GM19452 (cell line): ENCODE measurements around the gene CDC123.
"Not testable (repeated sequence)": the region's sequence is repeated elsewhere in the genome, so short reads cannot be mapped to it uniquely, and the experiment has no call there.

Experiments
- ATAC-seq: cut with Tn5 transposase; IDR thresholded peaks from one replicate; pipeline ENCODE4 v1.9.1; 2021; ENCODE audit not compliant: unreplicated experiment

CDC123 gene

DNA sequence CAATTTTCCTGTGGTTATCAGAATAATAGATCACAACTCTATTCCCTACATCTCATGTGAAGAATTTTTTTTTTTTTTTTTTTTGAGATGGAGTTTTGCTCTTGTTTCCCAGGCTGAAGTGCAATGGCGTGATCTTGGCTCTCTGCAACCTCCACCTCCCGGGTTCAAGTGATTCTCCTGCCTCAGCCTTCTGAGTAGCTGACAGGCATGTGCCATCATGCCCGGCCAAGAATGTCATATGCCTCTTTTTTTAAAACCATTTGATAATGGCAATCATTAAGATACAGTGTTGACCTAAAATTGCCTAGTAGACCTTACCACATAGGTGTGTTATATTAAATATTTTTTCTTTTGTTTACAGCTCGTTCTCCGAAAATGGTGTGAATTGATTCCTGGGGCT lies 38.7 kb downstream of the CDC123 start:
- not testable (repeated sequence) for ATAC-seq

DNA sequence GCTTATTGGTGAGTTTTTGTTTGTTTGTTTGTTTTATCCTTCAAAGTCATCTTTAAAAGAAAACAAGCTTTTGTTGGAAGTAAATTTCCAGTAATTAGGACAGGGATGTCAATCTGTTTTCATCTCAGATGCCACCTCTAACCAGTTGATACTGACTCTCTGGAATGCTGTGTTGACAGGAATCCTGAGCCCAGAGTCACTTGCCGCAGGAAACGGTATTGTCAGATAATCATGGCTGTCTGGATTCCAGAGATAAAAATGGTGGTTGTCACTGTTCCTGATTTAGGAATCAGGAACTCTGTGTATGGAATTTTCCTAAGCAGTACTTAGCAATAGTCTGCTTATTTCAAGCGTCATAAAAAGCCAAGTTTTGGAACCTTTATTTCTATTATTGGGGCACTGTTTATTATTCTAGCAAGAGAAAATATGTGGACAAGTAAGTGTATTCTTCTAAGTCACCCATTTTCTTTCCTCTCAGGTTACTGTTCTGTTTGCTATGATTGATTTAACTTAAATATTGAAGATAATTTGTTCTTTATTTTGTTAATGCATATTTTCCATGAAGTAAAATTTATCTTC lies 39.2 kb downstream of the CDC123 start:
- no peak for ATAC-seq

DNA sequence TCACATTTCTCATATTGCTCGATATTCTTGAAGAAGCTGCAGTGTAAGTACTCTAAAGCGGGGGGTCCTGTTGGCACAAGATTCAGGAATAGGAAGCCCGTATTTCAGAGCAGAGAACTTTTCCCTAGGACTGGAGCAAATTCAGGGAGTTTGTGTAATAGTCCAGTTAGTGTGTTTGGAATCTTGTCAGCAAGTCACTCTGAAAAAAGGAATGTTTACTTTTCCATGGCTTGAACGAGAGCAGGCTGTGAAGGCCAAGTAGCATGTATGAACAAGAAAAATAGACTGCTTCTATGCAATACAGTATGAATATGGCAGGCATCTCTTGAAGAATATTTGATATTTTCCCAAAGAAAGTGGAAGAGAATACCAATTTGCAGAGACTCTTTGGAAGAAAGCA lies 39.8 kb downstream of the CDC123 start:
- ATAC-seq = no peak

DNA sequence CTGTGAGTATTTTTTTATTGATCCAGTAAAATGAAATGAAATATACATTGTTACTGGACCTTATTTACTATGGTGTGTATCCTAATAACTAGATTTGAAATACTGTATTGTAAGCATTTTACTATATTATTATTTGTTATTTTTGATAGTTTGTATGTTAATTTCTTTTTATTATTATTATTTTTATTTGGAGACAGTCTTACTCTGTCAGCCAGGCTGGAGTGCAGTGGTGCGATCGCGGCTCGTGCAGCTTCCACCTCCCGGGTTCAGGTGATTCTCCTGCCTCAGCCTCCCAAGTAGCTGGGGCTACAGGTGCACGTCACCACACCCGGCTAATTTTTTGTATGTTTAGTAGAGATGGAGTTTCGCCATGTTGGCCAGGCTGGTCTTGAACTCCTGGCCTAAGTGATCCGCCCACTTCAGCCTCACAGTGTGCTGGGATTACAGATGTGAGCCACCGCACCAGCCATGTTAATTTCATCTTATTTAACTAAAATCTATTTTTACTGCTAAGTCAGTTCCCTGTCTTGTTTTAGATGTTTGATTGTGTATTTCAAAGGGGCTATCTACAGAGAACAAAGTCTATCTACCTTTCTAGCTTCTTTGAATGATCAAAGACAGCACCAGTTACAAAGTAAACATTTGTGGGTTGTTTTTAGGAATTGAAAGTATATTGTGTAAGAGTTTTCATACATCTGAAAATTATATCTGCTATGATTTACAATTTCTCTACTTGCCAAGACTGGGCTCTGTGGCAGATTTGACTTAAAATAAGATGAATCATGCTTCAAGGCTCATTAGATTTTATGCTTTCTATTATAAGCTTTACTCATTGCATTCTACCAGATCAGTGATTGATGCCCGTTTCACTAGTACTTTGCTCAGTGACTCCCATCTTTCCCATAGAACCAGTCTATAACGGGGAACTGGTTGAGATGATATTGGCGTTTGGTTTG lies 41.6 kb downstream of the CDC123 start:
- no peak for ATAC-seq

DNA sequence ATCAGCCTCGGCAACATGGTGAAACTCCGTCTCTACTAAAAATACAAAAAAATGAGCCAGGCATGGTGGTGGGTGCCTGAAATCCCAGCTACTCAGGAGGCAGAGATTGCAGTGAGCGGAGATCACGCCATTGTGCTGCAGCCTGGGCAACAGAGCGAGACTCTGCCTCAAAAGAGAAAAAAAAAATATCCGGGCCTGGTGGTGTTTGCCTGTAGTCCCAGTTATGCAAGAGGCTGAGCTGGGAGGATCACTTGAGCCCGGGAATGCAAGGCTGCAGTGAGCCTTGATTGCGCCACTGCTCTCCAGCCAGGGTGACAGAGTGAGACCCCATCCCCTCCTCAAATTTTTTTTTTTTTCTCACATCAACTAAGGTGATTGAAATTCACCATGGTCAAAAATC lies 42.8 kb downstream of the CDC123 start:
- ATAC-seq = no peak

DNA sequence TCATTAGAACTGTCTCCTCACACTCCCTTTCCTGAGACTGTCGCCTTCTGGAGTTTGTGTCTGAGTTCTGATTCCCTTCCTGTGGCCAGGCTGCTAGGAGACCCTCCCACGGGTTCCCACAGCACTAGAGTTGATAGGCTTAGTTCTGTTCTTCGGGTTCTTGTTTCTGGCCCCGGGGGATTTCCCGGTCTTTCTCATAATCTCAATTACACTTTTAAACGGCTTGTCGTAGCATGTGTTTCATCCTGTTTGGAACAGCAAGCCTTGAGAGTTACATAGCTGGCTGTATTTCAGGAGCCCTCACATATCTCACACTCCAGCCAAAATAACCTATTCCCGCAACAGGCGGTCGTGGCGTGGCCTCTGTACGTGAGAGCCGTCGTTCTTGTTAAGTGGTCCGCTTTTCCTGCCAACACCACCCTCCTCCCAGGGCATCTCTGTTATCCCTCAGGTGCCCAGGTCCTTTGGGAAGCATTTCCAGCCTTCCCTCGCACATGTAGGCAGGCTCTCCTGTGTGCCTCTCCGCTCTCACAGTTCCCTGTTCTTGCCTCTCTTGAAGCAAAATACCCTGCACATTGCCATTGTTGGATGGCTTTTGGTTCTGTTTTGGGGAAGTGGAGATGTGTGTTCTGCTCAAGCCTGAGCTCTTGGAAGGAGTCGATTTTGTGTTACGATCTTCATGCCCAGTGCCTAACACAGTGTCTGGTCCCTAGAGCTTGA lies 46.0 kb downstream of the CDC123 start:
- no peak for ATAC-seq

DNA sequence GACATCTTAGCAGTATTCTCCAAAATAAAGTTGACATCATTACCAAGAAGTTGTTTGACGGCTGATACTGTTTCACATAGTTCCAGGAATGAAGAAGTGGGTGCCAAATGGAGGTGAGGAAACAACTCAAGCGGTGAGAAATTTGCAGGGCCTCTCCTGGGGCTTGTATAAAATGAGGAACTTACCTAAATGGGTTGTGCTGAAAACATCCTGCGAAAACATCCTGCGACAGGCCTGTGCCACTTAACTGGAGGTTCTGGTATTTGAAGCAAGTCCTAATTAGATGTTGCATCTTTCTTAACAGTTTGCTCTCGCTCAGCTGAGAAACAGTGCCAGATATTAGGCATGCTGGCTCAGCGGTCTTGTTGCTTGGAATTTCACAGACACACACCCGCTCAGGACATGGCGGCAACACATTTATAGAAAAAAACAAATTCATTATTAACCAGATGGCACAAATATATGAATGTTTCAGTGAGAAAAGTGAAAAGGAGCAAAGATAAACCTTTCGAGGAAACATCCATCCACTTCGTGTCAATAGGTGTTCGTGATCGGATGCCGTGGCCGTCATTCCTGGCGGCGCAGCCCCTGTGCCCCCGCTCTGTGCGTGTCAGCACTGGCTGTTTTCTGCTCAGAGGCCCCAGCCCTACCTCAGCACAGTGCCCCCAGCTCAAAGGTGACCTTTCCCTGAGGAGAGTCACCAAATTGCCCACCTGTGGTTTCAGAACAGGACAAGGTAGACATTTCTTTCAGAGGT lies 48.1 kb downstream of the CDC123 start:
- no peak for ATAC-seq

DNA sequence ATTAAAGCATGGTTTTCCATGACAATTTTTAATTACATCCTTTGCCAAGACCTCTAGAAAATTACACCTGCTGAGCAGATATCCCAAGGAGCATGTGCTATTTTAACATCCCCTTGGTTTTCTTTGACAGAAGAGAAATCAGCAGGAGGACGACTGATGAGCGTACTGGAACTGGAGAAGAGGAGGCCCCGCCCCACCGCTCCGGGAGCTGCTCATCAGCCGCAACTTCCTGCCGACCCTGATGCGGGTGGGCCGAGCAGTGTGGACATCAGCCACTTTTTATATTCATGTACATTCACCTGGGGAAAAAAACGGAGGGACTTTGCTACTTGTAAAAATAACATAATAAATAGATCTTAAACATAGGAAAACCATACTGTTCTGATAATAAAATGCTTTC lies 54.2 kb downstream of the CDC123 start:
- ATAC-seq = no peak

DNA sequence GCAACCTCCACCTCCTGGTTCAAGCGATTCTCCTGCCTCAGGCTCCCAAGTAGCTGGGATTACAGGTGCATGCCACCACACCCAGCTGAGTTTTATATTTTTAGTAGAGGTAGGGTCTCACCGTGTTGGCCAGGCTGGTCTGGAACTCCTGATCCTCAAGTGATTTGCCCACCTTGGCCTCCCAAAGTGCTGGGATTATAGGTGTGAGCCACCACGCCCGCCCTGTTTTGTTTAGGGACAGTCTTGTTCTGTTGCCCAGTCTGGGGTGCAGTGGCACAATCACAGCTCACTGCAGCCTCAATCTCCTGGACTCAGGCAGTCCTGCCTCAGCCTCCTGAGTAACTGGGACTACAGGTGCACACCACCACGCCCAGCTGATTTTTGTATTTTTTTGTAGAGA lies 54.7 kb downstream of the CDC123 start:
- not testable (repeated sequence) for ATAC-seq

DNA sequence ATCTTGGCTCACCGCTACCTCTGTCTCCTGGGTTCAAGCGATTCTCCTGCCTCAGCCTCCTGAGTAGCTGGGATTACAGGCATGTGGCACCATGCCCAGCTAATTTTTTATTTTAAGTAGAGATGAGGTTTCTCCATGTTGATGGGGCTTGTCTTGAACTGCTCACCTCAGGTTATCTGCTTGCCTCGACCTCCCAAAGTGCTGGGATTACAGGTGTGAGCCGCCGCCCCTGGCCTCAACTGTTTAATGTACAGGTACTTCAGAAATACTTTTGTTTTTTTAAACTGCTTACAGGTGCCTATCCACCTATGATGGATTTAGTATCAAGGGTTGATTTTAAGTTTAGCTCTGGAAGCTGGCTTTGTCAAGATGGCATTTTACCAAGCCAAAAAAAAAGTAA lies 55.6 kb downstream of the CDC123 start:
- no peak for ATAC-seq

DNA sequence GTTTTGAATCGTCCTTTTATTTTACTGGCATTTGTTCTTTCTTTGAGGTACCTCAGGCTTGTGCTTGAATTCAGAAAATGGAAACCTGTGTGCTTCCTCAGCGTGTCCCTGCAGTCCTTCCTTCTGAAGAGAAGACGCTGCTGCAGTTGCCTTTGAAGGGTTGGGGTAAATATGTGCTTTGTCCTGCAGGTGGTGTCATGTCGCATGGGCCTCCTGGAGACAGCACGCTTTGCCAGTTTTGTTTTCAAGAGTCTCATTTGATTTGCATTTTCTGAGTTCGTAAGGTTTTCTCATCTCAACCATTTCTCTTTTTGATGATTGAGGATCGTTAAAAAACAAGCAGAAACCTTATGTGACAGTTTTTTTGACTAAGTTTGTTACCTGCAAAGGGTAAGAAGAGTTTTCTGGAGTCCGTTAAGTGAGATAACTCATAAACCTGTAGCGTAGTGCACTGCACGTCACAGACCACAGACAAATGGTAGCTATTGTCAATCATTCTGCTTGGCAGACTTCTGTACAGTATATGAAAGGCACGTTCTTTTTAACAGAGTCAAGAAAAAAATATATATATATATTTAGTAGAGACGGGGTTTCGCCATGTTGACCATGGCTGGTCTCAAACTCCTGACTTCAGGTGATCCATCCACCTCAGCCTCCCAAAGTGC lies 57.0 kb downstream of the CDC123 start:
- ATAC-seq = no peak

DNA sequence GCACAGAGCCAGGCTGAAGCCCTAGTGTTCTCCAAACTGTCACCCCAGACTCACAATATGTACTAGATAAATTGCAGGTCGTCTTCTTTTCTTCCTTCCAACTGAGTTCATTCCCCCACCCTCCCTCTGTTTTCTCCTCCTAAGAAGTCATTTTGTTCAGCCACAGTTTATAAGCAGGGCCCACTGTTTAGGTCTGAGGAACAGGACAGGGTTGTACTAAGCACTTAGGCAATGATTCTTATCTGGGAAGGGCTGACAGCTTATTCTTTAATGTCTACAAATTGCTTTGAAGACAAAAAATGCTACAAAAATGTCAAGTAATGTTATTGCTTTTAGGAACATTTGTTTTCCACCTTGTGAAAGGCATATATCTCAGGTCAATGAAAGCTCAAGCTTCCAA lies 59.1 kb downstream of the CDC123 start:
- no peak for ATAC-seq

DNA sequence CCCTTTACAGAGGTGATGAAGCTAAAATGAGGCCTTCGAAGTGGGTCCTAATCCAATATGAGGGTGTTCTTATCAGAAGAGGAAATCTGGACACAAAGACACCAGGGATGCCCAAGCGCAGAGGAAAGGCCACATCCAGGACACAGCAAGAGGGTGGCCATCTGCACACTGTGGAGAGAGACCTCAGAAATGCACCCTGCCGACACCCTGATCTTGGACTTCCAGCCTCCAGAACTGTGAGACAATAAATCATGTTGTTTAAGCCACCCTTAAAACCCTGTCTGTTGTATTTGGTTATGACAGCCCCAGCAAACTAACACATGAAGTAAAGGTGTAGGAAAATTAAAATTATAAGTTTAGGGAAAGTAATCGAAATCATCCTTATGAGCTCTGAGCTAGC lies 64.0 kb downstream of the CDC123 start:
- no peak for ATAC-seq

DNA sequence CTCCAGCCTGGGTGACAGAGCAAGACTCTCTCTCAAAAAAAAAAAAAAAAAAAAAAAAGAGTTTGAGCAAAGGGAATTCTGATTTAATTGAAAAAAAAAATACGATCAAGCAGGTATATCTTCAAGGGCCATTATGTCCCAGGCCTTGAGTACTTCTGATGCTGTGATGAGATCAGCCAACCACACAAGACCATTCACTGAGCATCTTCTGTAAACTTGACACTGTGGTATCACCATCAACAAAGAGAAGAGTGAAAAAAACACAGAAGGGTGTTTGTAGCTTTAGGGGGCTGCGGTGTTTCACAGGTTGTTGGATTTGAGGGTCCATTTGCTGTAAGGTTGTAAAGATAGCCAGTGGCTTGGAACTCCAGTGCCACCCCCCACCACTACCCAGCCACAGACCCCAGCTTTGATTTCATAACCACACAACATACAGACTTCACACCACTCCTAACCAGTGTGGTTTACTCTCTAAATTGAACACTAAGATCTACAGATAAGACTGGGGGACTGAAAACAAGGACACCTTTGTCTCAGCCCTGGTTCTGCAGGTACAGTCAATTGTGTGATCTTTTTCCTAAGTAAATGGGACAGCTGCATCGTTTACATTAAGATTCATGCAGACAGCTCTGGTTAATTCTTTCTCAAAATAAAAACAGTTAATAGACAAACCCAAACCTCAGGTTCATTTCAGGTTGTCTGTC lies 66.4 kb downstream of the CDC123 start:
- ATAC-seq = no peak

DNA sequence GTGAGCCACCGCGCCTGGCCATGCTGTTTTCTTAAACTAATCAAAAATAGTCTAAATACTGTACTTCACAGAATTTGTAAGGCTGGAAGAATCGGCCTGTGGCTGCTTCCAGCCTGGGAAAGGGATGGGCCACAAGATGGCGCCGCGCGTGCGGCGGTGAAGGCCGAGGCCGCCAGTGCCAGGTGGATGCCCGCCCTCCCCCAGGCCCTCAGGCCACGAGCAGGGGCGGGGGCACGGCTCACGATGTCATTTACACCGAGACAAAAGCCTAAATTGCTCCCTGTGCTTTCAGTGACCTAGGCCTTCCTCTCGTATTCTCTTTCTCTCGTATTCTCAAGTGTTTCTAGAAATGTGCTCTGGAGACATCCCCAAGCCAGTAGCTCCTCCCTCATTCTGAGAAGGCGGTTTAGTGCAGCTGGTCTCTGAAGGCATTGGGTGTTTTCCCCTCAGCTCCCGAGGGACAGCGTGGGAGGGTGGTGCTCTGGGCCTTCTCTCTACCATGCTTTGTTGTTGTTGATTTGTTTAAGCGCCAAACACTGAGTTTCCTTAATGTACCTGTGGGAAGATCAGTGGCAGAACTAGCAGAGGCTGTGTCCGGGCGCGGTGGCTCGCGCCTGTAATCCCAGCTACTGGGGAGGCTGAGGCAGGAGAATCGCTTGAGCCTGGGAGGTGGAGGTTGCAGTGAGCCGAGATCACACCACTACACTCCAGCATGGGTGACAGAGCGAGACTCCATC lies 68.4 kb downstream of the CDC123 start:
- peak; percentile 89 for ATAC-seq

DNA sequence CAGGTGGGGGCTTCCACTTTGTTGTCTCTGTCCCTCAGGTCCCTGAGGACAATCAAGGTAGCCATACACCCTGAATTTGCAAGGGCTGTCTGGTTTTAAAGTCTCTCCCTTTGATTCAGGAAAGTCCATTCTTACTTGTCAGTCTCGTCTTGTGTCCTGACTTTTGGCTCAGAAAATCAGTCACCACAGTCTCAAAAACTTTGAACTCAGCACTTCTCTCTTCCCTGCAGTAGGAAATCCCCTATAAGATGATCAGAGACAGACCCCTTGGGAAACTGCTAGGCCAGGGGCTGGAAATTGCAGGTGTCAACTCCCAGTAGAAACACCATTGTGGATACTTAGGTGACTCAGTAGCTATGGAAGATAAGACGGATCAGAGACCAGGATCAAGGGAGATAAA lies 73.1 kb downstream of the CDC123 start:
- ATAC-seq = no peak

DNA sequence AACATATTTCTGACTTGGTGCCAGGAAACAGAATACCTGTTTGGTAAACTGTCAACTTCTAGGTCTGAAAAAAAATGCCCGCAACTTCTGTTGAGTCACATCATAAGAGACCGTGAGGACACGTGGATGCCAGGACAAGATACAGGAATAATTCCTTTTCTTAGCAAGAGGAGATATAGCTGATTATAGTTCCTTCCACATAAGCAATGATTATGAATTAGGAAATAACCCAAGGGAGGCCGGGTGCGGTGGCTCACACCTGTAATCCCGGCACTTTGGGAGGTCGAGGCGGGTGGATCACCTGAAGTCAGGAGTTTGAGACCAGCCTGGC lies 75.2 kb downstream of the CDC123 start:
- no peak for ATAC-seq

DNA sequence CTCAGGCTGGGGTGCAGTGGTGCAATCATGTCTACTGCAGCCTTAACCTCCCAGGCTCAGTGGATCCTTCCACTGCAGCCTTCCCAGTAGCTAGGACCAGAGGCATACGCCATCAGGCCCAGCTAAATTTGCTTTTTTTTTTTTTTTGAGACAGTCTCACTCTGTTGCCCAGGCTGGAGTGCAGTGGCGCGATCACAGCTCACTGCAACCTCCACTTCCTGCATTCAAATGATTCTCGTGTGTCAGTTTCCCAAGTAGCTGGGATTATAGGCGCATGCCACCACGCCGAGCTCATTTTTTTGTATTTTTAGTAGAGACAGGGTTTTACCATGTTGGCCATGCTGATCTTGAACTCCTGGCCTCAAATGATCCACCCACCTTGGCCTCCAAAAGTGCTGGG lies 81.9 kb downstream of the CDC123 start:
- not testable (repeated sequence) for ATAC-seq

DNA sequence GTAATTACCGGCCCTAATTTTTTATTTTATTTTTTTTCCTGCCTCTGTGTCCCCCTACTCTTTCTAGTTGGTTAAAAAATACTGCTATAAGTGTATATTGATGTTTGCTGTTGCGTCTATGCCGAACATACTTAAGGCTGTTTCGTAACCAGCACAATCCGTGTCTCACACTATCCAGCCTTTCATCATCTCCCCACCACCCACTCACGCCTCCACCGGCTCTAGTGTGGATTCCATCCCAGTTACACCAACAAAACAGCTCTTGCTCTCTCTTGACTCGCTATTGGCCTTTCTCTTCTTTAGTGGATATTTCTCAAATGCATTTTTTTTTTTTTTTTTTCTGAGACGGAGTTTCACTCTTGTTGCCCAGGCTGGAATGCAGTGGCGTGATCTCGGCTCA lies 83.3 kb downstream of the CDC123 start:
- ATAC-seq = no peak

DNA sequence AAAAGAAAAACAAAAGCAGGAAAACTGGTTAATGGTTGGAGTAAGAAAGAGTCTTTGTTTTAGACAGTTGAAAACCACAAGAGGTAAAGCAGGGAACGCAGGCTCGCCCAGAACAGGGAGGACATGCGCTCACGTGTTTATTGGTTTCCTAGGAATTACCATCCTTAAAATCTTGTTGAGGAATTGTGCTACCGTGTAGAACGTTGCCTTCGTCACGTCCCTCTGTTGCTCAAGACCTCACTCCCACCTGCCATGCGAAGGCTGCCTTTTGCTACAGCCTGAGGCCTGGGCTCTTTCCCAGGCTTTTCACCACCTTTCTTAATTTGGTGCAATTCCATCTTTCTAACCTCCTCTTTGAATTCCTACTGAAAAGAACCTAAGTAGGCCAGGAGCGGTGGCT lies 91.8 kb downstream of the CDC123 start:
- ATAC-seq = no peak
